Measurements from ENCODE around the gene MED25.

MED25 gene

GRCh38 chr19:49875857-49876421, 57.9 kb downstream of the MED25 start:
- H3K79me2 ChIP-seq (ENCODE audit: insufficient read depth, low read length) = peaks cover 34% of the 10 kb centered on the region
- H3K9me3 ChIP-seq (ENCODE audit: insufficient read depth, low read depth, low read length) = no peaks in the 10 kb centered on the region
- H3F3A ChIP-seq (ENCODE audit: low read depth) = no peaks in the 10 kb centered on the region
- H3K4me3 ChIP-seq (ENCODE audit: low read length, poor library complexity, severe bottlenecking) = peak overlapping the region; percentile 95
- H3K9me2 ChIP-seq (replicated peaks; ENCODE audit: low read depth, low read length) = no peaks in the 10 kb centered on the region
- peaks cover 11% of the 10 kb centered on the region for H4K20me1 ChIP-seq (ENCODE audit: insufficient read depth, low read length, poor library complexity, severe bottlenecking)
- H2AFZ ChIP-seq (ENCODE audit: low read length) = peak overlapping the region; percentile 88
- peaks cover 5% of the 10 kb centered on the region; the same call in 1 of the 2 replicates for H3K36me3 ChIP-seq (ENCODE audit: insufficient read depth, low read length)
- TF ChIP-seq CTCF (conservative IDR thresholded peaks at IDR 0.05; ENCODE audit: low read length) (no peak), EZH2phosphoT487 (IDR thresholded peaks at IDR 0.05; ENCODE audit: borderline replicate concordance) (no peak)
- no peaks in the 10 kb centered on the region for H3K27me3 ChIP-seq (ENCODE audit: insufficient read depth, low read length, poor library complexity, severe bottlenecking)
- H3K4me2 ChIP-seq (ENCODE audit: low read depth, low read length, poor library complexity, severe bottlenecking) = peak overlapping the region; percentile 87
- peak overlapping the region; percentile 91 for H3K9ac ChIP-seq (ENCODE audit: low read depth, low read length, poor library complexity, severe bottlenecking)
- peaks cover 24% of the 10 kb centered on the region for H3K4me1 ChIP-seq (ENCODE audit: insufficient read depth, low read length, poor library complexity, severe bottlenecking)

GRCh38 chr19:49876422-49877019, 58.4 kb downstream of the MED25 start:
- Histone ChIP-seq H3K9me2 (replicated peaks; ENCODE audit: low read depth, low read length) (no peaks in the 10 kb centered on the region), H3K9me3 (ENCODE audit: insufficient read depth, low read depth, low read length) (no peaks in the 10 kb centered on the region), H4K20me1 (ENCODE audit: insufficient read depth, low read length, poor library complexity, severe bottlenecking) (peaks cover 11% of the 10 kb centered on the region), H3K79me2 (ENCODE audit: insufficient read depth, low read length) (peaks cover 34% of the 10 kb centered on the region), H3K27me3 (ENCODE audit: insufficient read depth, low read length, poor library complexity, severe bottlenecking) (no peaks in the 10 kb centered on the region), H3K36me3 (ENCODE audit: insufficient read depth, low read length) (peaks cover 5% of the 10 kb centered on the region; the same call in 1 of the 2 replicates), H2AFZ (ENCODE audit: low read length) (peak overlapping the region; percentile 90), H3F3A (ENCODE audit: low read depth) (no peaks in the 10 kb centered on the region), H3K4me2 (ENCODE audit: low read depth, low read length, poor library complexity, severe bottlenecking) (peak overlapping the region; percentile 99), H3K9ac (ENCODE audit: low read depth, low read length, poor library complexity, severe bottlenecking) (peak overlapping the region; percentile 91), H3K4me1 (ENCODE audit: insufficient read depth, low read length, poor library complexity, severe bottlenecking) (peaks cover 24% of the 10 kb centered on the region), H3K4me3 (ENCODE audit: low read length, poor library complexity, severe bottlenecking) (peak overlapping the region; percentile 95)
- TF ChIP-seq EZH2phosphoT487 (IDR thresholded peaks at IDR 0.05; ENCODE audit: borderline replicate concordance) (no peak), CTCF (conservative IDR thresholded peaks at IDR 0.05; ENCODE audit: low read length) (no peak)

- H4K20me1 ChIP-seq (ENCODE audit: insufficient read depth, low read length, poor library complexity, severe bottlenecking) = peaks cover 11% of the 10 kb centered on the region
- H3K9me2 ChIP-seq (replicated peaks; ENCODE audit: low read depth, low read length) = no peaks in the 10 kb centered on the region
- no peaks in the 10 kb centered on the region for H3F3A ChIP-seq (ENCODE audit: low read depth)
Measured at GRCh38 chr19:49877020-49877878, 59.2 kb downstream of the MED25 start, which contains the start of the genes AKT1S1 and TBC1D17. Gene AKT1S1, minus strand, starts transcription at chr19:49877355. Its CDS starts 4,060 bp downstream, at chr19:49873295. Gene TBC1D17, plus strand, starts transcription at chr19:49877702. Its CDS starts 22 bp downstream, at chr19:49877724.

More at GRCh38 chr19:49877020-49877878, 59.2 kb downstream of the MED25 start, which contains the start of the genes AKT1S1 and TBC1D17:
- Histone ChIP-seq H2AFZ (ENCODE audit: low read length) (peak within 1 kb of the TSS; percentile 90), H3K9me3 (ENCODE audit: insufficient read depth, low read depth, low read length) (no peaks in the 10 kb centered on the region), H3K79me2 (ENCODE audit: insufficient read depth, low read length) (peaks cover 34% of the 10 kb centered on the region), H3K27me3 (ENCODE audit: insufficient read depth, low read length, poor library complexity, severe bottlenecking) (no peaks in the 10 kb centered on the region), H3K9ac (ENCODE audit: low read depth, low read length, poor library complexity, severe bottlenecking) (peak within 1 kb of the TSS; percentile 91), H3K4me2 (ENCODE audit: low read depth, low read length, poor library complexity, severe bottlenecking) (peak within 1 kb of the TSS; percentile 99), H3K4me1 (ENCODE audit: insufficient read depth, low read length, poor library complexity, severe bottlenecking) (peaks cover 24% of the 10 kb centered on the region), H3K36me3 (ENCODE audit: insufficient read depth, low read length) (peaks cover 5% of the 10 kb centered on the region; the same call in 1 of the 2 replicates), H3K4me3 (ENCODE audit: low read length, poor library complexity, severe bottlenecking) (peak within 1 kb of the TSS; percentile 95)
- no peak for TF ChIP-seq EZH2phosphoT487 (IDR thresholded peaks at IDR 0.05; ENCODE audit: borderline replicate concordance)
- TF ChIP-seq CTCF (conservative IDR thresholded peaks at IDR 0.05; ENCODE audit: low read length) = no peak

Measured in Loucy (cell line).